Right atrium auricular region (tissue), 2 donors: ENCODE data around the gene HTRA2. TPM values are rescaled to one million over a fixed set of nuclear protein-coding genes. Genes with fewer than 3 reads are reported as not detected.

Experiments
- DNase-seq: peaks from one replicate; pipeline ENCODE4 v3.0.0-alpha.2; 2019; ENCODE audit warnings: low spot score
- H3K27ac ChIP-seq, 2 donors: fragments of 200-600 bp; sonication (generic); 1 replicate in 1 of 2; 2 replicates in 1 of 2; pipeline ENCODE4 v1.5.1; 2016 to 2019
- H3K27me3 ChIP-seq, 2 donors: fragments of 200-600 bp; sonication (generic); one replicate each; pipeline versions ENCODE4 v1.5.1 to v1.6.0; 2017 to 2019
- H3K36me3 ChIP-seq: fragments of 200-600 bp; sonication (generic); one replicate; pipeline ENCODE4 v1.5.1; 2016
- H3K4me1 ChIP-seq, 2 donors: fragments of 200-600 bp; sonication (generic); one replicate each; pipeline versions ENCODE4 v1.5.1 to v1.6.0; 2017 to 2019
- H3K4me3 ChIP-seq, 2 donors: fragments of 200-600 bp; sonication (generic); 1 replicate in 1 of 2; 2 replicates in 1 of 2; pipeline ENCODE4 v1.5.1; 2017 to 2019; ENCODE audit warnings: mild to moderate bottlenecking in 1 of 2, moderate library complexity in 1 of 2
- H3K9me3 ChIP-seq, 2 donors: fragments of 200-600 bp; sonication (generic); one replicate each; pipeline ENCODE4 v1.5.1; 2019
- CTCF ChIP-seq, 2 donors: fragments of 200-600 bp; sonication (generic); IDR thresholded peaks; one replicate each; pipeline ENCODE4 v1.5.1; 2019; ENCODE audit warnings: antibody characterized with exemption in 2 of 2
- total RNA-seq, 2 donors: library from RNA; depleted of rRNA; stranded (reverse); fragments of >200 nt; gene quantifications; one replicate each; pipeline ENCODE4 v1.1.0, GENCODE V29; 2016

HTRA2 gene
- total RNA-seq, 2 donors from 2014 or later = 16.0 to 27.3 TPM

- H3K36me3 ChIP-seq = no peaks in the 10 kb centered on the region
- peak within 1 kb of the TSS; percentile 68 to 71 for H3K4me3 ChIP-seq
- peak within 1 kb of the TSS; percentile 85 to 89 for H3K27ac ChIP-seq
- peak; percentile 88 for DNase-seq
- no peak for TF ChIP-seq CTCF (IDR thresholded peaks at IDR 0.05)
- no peaks in the 10 kb centered on the region for H3K9me3 ChIP-seq
- no peaks in the 10 kb centered on the region for H3K27me3 ChIP-seq
- H3K4me1 ChIP-seq = peaks cover 0 to 25% of the 10 kb centered on the region in 2 donors
Observed at GRCh38 chr2:74553892-74554819, 24.4 kb downstream of the HTRA2 start, which contains the start of the genes DOK1 and LOXL3. Gene DOK1 (plus strand): TSS chr2:74554720. CDS start chr2:74554755, 35 bp downstream. Gene LOXL3 (minus strand): TSS chr2:74553942. CDS start chr2:74552634, 1,308 bp downstream.

GRCh38 chr2:74554820-74555531 is 25.2 kb downstream of the HTRA2 start:
- Histone ChIP-seq H3K4me3 (peak overlapping the region; percentile 68 to 71), H3K9me3 (no peaks in the 10 kb centered on the region), H3K36me3 (no peaks in the 10 kb centered on the region), H3K27ac (peak overlapping the region; percentile 85 to 89), H3K27me3 (no peaks in the 10 kb centered on the region), H3K4me1 (peaks cover 0 to 17% of the 10 kb centered on the region in 2 donors)
- TF ChIP-seq CTCF (IDR thresholded peaks at IDR 0.05) = no peak
- DNase-seq = no peak

DNA sequence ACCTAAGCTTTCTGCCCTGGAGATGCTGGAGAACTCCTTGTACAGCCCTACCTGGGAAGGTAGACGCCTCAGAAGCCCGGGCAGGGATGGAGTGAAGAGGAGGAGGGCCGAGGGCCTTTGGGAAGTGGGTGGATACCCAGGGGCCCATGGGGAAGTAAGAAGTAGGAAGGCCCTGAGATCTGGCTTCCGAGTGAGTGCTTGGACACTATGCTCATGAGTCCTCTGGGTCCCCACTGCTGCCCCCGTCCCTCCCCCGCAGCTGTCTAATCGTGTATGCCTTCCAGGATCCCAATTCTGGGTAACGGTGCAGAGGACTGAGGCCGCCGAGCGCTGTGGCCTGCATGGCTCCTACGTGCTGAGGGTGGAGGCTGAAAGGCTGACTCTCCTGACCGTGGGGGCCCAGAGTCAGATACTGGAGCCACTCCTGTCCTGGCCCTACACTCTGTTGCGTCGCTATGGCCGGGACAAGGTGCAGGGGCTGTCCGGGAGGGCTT is 25.9 kb downstream of the HTRA2 start:
- TF ChIP-seq CTCF (IDR thresholded peaks at IDR 0.05) = no peak
- Histone ChIP-seq H3K27me3 (no peaks in the 10 kb centered on the region), H3K36me3 (no peaks in the 10 kb centered on the region)

GRCh38 chr2:74556159-74556558 is 26.4 kb downstream of the HTRA2 start:
- Histone ChIP-seq H3K4me3 (no peak overlapping the region), H3K4me1 (peaks cover 0 to 17% of the 10 kb centered on the region in 2 donors), H3K36me3 (no peaks in the 10 kb centered on the region), H3K27me3 (no peaks in the 10 kb centered on the region), H3K27ac (no peak overlapping the region), H3K9me3 (no peaks in the 10 kb centered on the region)
- no peak for TF ChIP-seq CTCF (IDR thresholded peaks at IDR 0.05)
- no peak for DNase-seq

More for the DNA sequence above, 25.9 kb downstream of the HTRA2 start:
- peak overlapping the region in 1 of 2 donors; percentile 89 for H3K27ac ChIP-seq
- H3K9me3 ChIP-seq = no peaks in the 10 kb centered on the region
- peak overlapping the region; percentile 68 to 71 for H3K4me3 ChIP-seq
- peaks cover 0 to 17% of the 10 kb centered on the region in 2 donors for H3K4me1 ChIP-seq
- no peak for DNase-seq

DNA sequence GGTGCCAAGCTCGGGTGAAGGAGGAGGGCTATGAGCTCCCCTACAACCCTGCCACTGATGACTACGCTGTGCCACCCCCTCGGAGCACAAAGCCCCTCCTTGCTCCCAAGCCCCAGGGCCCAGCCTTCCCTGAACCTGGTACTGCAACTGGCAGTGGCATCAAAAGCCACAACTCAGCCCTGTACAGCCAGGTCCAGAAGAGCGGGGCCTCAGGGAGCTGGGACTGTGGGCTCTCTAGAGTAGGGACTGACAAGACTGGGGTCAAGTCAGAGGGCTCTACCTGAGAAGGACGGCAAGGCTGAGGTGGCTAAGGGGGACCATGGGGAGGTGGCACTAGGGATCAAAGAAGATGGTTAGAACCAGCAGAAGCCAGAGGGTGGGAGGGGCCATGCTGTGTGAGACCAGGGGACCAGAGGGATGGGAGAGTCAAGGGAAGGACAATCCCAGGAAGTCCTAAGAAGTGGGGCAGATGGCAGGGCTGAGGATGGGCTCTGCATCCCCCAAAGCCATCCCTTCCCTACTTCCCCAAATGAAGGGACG is 27.2 kb downstream of the HTRA2 start:
- no peak for DNase-seq
- Histone ChIP-seq H3K27me3 (no peaks in the 10 kb centered on the region), H3K4me1 (peaks cover 0 to 17% of the 10 kb centered on the region in 2 donors), H3K36me3 (no peaks in the 10 kb centered on the region), H3K4me3 (no peak overlapping the region), H3K27ac (no peak overlapping the region), H3K9me3 (no peaks in the 10 kb centered on the region)
- no peak for TF ChIP-seq CTCF (IDR thresholded peaks at IDR 0.05)
